ENCODE results near the gene CCDC9B.

Gene CCDC9B

GRCh38 chr15:40380636-40381035 is 39.9 kb upstream of the CCDC9B start:
- no peak overlapping the region for H3K4me2 ChIP-seq (ENCODE audit: low read length)
- H3K4me1 ChIP-seq (ENCODE audit: control insufficient read depth, low read length), result peaks cover 19% of the 10 kb centered on the region
- H3K4me3 ChIP-seq (ENCODE audit: low read length), result no peak overlapping the region
- H3K9me2 ChIP-seq (replicated peaks; ENCODE audit: control insufficient read depth, low read length), result no peaks in the 10 kb centered on the region
- H3K9me3 ChIP-seq (ENCODE audit: control insufficient read depth, insufficient read depth, low read length), result no peaks in the 10 kb centered on the region
- H3F3A ChIP-seq (ENCODE audit: control insufficient read depth, insufficient read depth), result no peaks in the 10 kb centered on the region
- no peak for TF ChIP-seq EZH2phosphoT487 (IDR thresholded peaks at IDR 0.05; ENCODE audit: borderline replicate concordance, low read length)
- TF ChIP-seq, protein P1, sequence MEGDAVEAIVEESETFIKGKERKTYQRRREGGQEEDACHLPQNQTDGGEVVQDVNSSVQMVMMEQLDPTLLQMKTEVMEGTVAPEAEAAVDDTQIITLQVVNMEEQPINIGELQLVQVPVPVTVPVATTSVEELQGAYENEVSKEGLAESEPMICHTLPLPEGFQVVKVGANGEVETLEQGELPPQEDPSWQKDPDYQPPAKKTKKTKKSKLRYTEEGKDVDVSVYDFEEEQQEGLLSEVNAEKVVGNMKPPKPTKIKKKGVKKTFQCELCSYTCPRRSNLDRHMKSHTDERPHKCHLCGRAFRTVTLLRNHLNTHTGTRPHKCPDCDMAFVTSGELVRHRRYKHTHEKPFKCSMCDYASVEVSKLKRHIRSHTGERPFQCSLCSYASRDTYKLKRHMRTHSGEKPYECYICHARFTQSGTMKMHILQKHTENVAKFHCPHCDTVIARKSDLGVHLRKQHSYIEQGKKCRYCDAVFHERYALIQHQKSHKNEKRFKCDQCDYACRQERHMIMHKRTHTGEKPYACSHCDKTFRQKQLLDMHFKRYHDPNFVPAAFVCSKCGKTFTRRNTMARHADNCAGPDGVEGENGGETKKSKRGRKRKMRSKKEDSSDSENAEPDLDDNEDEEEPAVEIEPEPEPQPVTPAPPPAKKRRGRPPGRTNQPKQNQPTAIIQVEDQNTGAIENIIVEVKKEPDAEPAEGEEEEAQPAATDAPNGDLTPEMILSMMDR (IDR thresholded peaks at IDR 0.05; ENCODE audit: low read depth, low read length, poor library complexity, severe bottlenecking), result no peak
- no peaks in the 10 kb centered on the region for H3K27me3 ChIP-seq (ENCODE audit: control insufficient read depth, low read length)
- H3K27ac ChIP-seq (ENCODE audit: low read depth, low read length), result no peak overlapping the region
- H3K79me2 ChIP-seq (ENCODE audit: control insufficient read depth, low read length), result peaks cover 29% of the 10 kb centered on the region
- H3K36me3 ChIP-seq (ENCODE audit: control insufficient read depth, low read length), result peaks cover 26% of the 10 kb centered on the region
- no peaks in the 10 kb centered on the region for H4K20me1 ChIP-seq (ENCODE audit: control insufficient read depth, insufficient read depth, low read depth, low read length)

DNA sequence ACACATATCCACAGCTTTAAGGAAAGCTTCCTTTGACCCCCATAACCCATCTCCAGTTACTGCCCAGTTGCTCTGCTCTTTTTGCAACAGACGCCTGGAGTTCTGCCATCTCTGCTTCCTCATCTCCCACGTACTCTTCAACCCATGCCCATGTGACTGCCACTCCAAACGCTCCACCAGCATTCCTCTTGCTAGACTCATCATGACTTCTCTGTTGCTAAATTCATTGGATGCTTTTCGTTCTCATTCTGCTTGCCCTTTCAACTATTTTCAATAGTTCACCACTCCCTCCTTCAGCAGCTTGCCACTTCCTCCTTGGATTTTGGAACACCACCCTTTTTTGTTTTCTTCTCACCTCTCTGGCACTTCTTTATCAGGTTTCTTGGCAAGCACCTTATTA is 39.1 kb upstream of the CCDC9B start:
- H3K9me3 ChIP-seq (ENCODE audit: control insufficient read depth, insufficient read depth, low read length), result no peaks in the 10 kb centered on the region
- H3K4me3 ChIP-seq (ENCODE audit: low read length), result no peak overlapping the region
- H3K4me2 ChIP-seq (ENCODE audit: low read length), result no peak overlapping the region
- TF ChIP-seq, protein P1 (IDR thresholded peaks at IDR 0.05; ENCODE audit: low read depth, low read length, poor library complexity, severe bottlenecking), result no peak
- no peak for TF ChIP-seq EZH2phosphoT487 (IDR thresholded peaks at IDR 0.05; ENCODE audit: borderline replicate concordance, low read length)
- H3K79me2 ChIP-seq (ENCODE audit: control insufficient read depth, low read length), result peaks cover 21% of the 10 kb centered on the region
- no peaks in the 10 kb centered on the region for H4K20me1 ChIP-seq (ENCODE audit: control insufficient read depth, insufficient read depth, low read depth, low read length)
- no peak overlapping the region for H3K27ac ChIP-seq (ENCODE audit: low read depth, low read length)
- no peaks in the 10 kb centered on the region for H3K9me2 ChIP-seq (replicated peaks; ENCODE audit: control insufficient read depth, low read length)
- H3K27me3 ChIP-seq (ENCODE audit: control insufficient read depth, low read length), result no peaks in the 10 kb centered on the region
- H3K4me1 ChIP-seq (ENCODE audit: control insufficient read depth, low read length), result peaks cover 17% of the 10 kb centered on the region
- peaks cover 18% of the 10 kb centered on the region for H3K36me3 ChIP-seq (ENCODE audit: control insufficient read depth, low read length)
- H3F3A ChIP-seq (ENCODE audit: control insufficient read depth, insufficient read depth), result no peaks in the 10 kb centered on the region

DNA sequence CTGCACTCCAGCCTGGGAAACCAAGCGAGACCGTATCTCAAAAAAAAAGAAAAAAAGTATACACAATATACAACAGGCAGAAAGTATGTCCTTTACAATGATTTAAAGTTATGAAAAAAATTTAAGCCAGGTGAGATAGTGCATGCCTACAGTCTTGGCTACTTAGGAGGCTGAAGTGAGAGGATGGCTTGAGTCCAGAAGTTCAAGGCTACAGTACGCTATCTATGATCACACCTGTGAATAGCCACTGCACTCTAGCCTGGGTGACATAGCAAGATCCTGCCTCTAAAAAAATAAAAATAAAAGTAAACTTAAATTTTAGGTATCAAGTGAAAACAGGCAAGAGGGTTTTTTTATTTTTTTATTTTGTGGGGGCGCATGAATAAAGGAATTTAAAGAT is 38.6 kb upstream of the CCDC9B start:
- Histone ChIP-seq H3K27ac (ENCODE audit: low read depth, low read length) (no peak overlapping the region), H3K9me3 (ENCODE audit: control insufficient read depth, insufficient read depth, low read length) (no peaks in the 10 kb centered on the region), H3K9me2 (replicated peaks; ENCODE audit: control insufficient read depth, low read length) (no peaks in the 10 kb centered on the region), H4K20me1 (ENCODE audit: control insufficient read depth, insufficient read depth, low read depth, low read length) (no peaks in the 10 kb centered on the region), H3K4me1 (ENCODE audit: control insufficient read depth, low read length) (peaks cover 12% of the 10 kb centered on the region), H3K79me2 (ENCODE audit: control insufficient read depth, low read length) (peaks cover 16% of the 10 kb centered on the region), H3K4me3 (ENCODE audit: low read length) (no peak overlapping the region), H3K27me3 (ENCODE audit: control insufficient read depth, low read length) (no peaks in the 10 kb centered on the region), H3K4me2 (ENCODE audit: low read length) (no peak overlapping the region), H3F3A (ENCODE audit: control insufficient read depth, insufficient read depth) (no peaks in the 10 kb centered on the region), H3K36me3 (ENCODE audit: control insufficient read depth, low read length) (peaks cover 13% of the 10 kb centered on the region)
- TF ChIP-seq, protein P1 (IDR thresholded peaks at IDR 0.05; ENCODE audit: low read depth, low read length, poor library complexity, severe bottlenecking), result no peak
- TF ChIP-seq EZH2phosphoT487 (IDR thresholded peaks at IDR 0.05; ENCODE audit: borderline replicate concordance, low read length), result no peak
